B cell (primary cell): ENCODE measurements around the gene EML6. TPM values are rescaled to one million over a fixed set of nuclear protein-coding genes. Genes with fewer than 3 reads are reported as not detected.

Source experiments
- ATAC-seq: fragments of 200-7000 bp; cut with Tn5 transposase; one replicate; pipeline ENCODE4 v1.10.0; 2021; ENCODE audit warnings: low read depth, mild to moderate bottlenecking, moderate number of reproducible peaks, moderate library complexity
- CTCF ChIA-PET: fragments of 350-600 bp; sonication (Branson Sonifier 250); formaldehyde crosslinking; loops from one replicate; lab custom pipeline; 2021; ENCODE audit warnings: antibody characterized with exemption, inconsistent platforms; lab: Charles Lee
- POLR2A ChIA-PET: fragments of 350-600 bp; sonication (Branson Sonifier 250); formaldehyde crosslinking; loops from one replicate; lab custom pipeline; 2021; ENCODE audit warnings: antibody characterized with exemption; lab: Charles Lee
- DNase-seq: peaks from one replicate; pipeline ENCODE4 v3.0.0; 2013
- H2AFZ ChIP-seq: 2 replicates; pipeline ENCODE4 v1.6.1; 2012; ENCODE audit warnings: mild to moderate bottlenecking, low read depth, low read length; ENCODE audit not compliant: insufficient read depth, poor library complexity, severe bottlenecking
- H3K27ac ChIP-seq, 2 donors: 1 replicate in 1 of 2; 2 replicates in 1 of 2; pipeline ENCODE4 v1.5.1; 2012 to 2013; ENCODE audit warnings: low read length in 2 of 2, mild to moderate bottlenecking in 2 of 2, moderate library complexity in 1 of 2
- H3K27me3 ChIP-seq, 4 experiments: fragments of 200-600 bp in 1 of 4; sonication (generic) in 1 of 4; replicated peaks in 1 of 4; 1 replicate in 2 of 4; 2 replicates in 2 of 4; pipeline versions ENCODE4 v1.6.1 to v1.7.0; 2013 to 2016; ENCODE audit warnings: low read length in 3 of 4, mild to moderate bottlenecking in 2 of 4, mixed read lengths in 1 of 4, moderate library complexity in 1 of 4; ENCODE audit not compliant: insufficient read depth in 4 of 4, control insufficient read depth in 3 of 4; ENCODE audit errors: control extremely low read depth in 1 of 4
- H3K36me3 ChIP-seq, 2 experiments: replicated peaks in 1 of 2; 1 replicate in 1 of 2; 2 replicates in 1 of 2; pipeline versions ENCODE4 v1.6.1 to v1.7.1; 2013; ENCODE audit warnings: low read length in 1 of 2; ENCODE audit not compliant: insufficient read depth in 2 of 2, control insufficient read depth in 1 of 2; ENCODE audit errors: control extremely low read depth in 1 of 2, extremely low read depth in 1 of 2
- H3K4me1 ChIP-seq, 2 donors: fragments of 200-600 bp in 1 of 2; sonication (generic) in 1 of 2; 1 replicate in 1 of 2; 2 replicates in 1 of 2; pipeline versions ENCODE4 v1.5.1 to v1.6.1; 2013 to 2017; ENCODE audit warnings: low read length in 2 of 2; ENCODE audit not compliant: control insufficient read depth in 2 of 2, insufficient read depth in 2 of 2
- H3K4me2 ChIP-seq: replicated peaks from 2 replicates; pipeline ENCODE3; 2012; ENCODE audit warnings: mild to moderate bottlenecking, low read depth, low read length; ENCODE audit not compliant: poor library complexity, severe bottlenecking
- H3K4me3 ChIP-seq, 5 experiments: fragments of 200-600 bp in 1 of 5; sonication (generic) in 1 of 5; 1 replicate in 3 of 5; 2 replicates in 2 of 5; pipeline versions ENCODE4 v1.5.1 to v1.7.0; 2011 to 2016; ENCODE audit warnings: low read length in 4 of 5, mild to moderate bottlenecking in 4 of 5, low read depth in 2 of 5, control low read depth in 1 of 5, moderate library complexity in 1 of 5; ENCODE audit not compliant: insufficient read depth in 1 of 5; ENCODE audit errors: control extremely low read depth in 1 of 5, extremely low read depth in 1 of 5
- H3K79me2 ChIP-seq: fragments of 200-600 bp; sonication (generic); one replicate; pipeline ENCODE4 v1.6.0; 2016; ENCODE audit warnings: low read length; ENCODE audit not compliant: control insufficient read depth, insufficient read depth
- H3K9ac ChIP-seq: fragments of 200-600 bp; sonication (generic); 2 replicates; pipeline ENCODE4 v1.6.1; 2017; ENCODE audit warnings: mild to moderate bottlenecking, low read length, moderate library complexity
- H3K9me3 ChIP-seq, 3 donors: one replicate each; pipeline versions ENCODE4 v1.6.1 to v1.7.1; 2013; ENCODE audit warnings: low read length in 2 of 3; ENCODE audit not compliant: control insufficient read depth in 2 of 3, insufficient read depth in 1 of 3; ENCODE audit errors: control extremely low read depth in 1 of 3
- H4K20me1 ChIP-seq: 2 replicates; pipeline ENCODE4 v1.6.0; 2012; ENCODE audit warnings: mild to moderate bottlenecking, low read length; ENCODE audit not compliant: insufficient read depth, control insufficient read depth, poor library complexity, severe bottlenecking
- H3K27ac Mint-ChIP-seq: one replicate; pipeline ENCODE4 v1.8.0; 2021; ENCODE audit warnings: mixed read lengths
- H3K27me3 Mint-ChIP-seq: one replicate; pipeline ENCODE4 v1.8.0; 2021; ENCODE audit warnings: mixed read lengths
- H3K4me1 Mint-ChIP-seq: one replicate; pipeline ENCODE4 v1.8.0; 2021; ENCODE audit warnings: mixed read lengths
- H3K4me3 Mint-ChIP-seq: one replicate; pipeline ENCODE4 v1.8.0; 2021; ENCODE audit warnings: mixed read lengths
- H3K9me3 Mint-ChIP-seq: one replicate; pipeline ENCODE4 v1.8.0; 2022; ENCODE audit warnings: mixed read lengths; ENCODE audit not compliant: insufficient read depth
- EZH2 ChIP-seq: IDR thresholded peaks from 2 replicates; pipeline ENCODE4 v1.6.1; 2012; ENCODE audit warnings: borderline replicate concordance, low read depth, mild to moderate bottlenecking, moderate library complexity, low read length; ENCODE audit not compliant: insufficient read depth, poor library complexity, severe bottlenecking
- WGBS: methylation state at CpG from one replicate; pipeline ENCODE4 v1.1.5; 2013; ENCODE audit warnings: missing lambda C conversion rate; ENCODE audit not compliant: insufficient coverage; 5-methylcytosine and 5-hydroxymethylcytosine counted together
- intact Hi-C: fragments of 100-400 bp; cut with micrococcal nuclease; formaldehyde crosslinking; loops from one replicate; pipeline ENCODE4 v1.10.0; 2022
- polyA plus RNA-seq: library from polyadenylated mRNA; depleted of rRNA; stranded (reverse); fragments of >200 nt; gene quantifications from 2 replicates; pipeline ENCODE4 v1.2.3, GENCODE V29; 2012
- total RNA-seq, 2 donors: library from RNA; stranded (reverse); fragments of 120-200 nt in 1 of 2; gene quantifications; 1 replicate in 1 of 2; 2 replicates in 1 of 2; pipeline versions ENCODE4 v1.2.3 to v1.2.4, GENCODE V29; 2013 to 2022
- TF ChIP-seq, protein P1 (sequence below): fragments of 200-600 bp; IDR thresholded peaks from one replicate; pipeline ENCODE4 v1.8.0; 2022; ENCODE audit warnings: antibody characterized with exemption, mild to moderate bottlenecking

EML6 gene
- total and polyA plus RNA-seq, 2 donors (not counting 1 experiment from before 2014, with no cell fraction given): 42.5 to 53.7 TPM

DNA sequence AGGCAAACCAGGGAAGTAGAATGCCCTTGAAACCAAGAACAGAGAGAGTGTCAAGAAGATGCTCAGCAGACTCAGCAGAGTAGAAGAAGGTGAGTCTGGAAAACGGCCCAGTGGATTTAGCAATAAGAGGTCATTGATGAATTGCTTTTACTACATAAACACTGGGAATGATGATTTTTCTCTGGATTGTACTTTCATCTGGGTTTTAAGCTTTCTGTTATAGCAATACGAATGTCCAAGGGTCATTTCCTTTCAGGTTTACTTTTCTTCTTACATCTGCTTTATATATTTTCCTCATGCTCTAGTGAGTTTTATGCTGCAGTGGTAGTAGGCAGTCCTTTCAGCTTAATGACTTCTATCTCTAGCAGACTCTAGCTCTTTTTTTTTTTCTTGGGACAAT lies 16.9 kb downstream of the EML6 start:
- H3K4me2 ChIP-seq: no peak overlapping the region
- H3K4me1 ChIP-seq: no peaks in the 10 kb centered on the region
- H3K27ac Mint-ChIP-seq: no peak overlapping the region
- H3K4me3 Mint-ChIP-seq: no peak overlapping the region
- WGBS: no CpG with 5 or more reads among the region's 2 CpGs
- no peak for DNase-seq
- H4K20me1 ChIP-seq: no peaks in the 10 kb centered on the region
- H3K4me1 Mint-ChIP-seq: peaks cover 9% of the 10 kb centered on the region
- intact Hi-C loops: no loop called here
- no peak overlapping the region for H2AFZ ChIP-seq
- H3K27ac ChIP-seq: no peak overlapping the region
- ChIA-PET CTCF (interaction anchor here (0.7 to 2.0 kb wide), 3 partner anchors 17 to 98 kb away, joined by 4 to 6 read pairs (median 6); no protein-coding TSS in a partner anchor), POLR2A (no interaction called here)
- no peak for ATAC-seq
- H3K9me3 ChIP-seq: no peaks in the 10 kb centered on the region
- TF ChIP-seq, protein P1, sequence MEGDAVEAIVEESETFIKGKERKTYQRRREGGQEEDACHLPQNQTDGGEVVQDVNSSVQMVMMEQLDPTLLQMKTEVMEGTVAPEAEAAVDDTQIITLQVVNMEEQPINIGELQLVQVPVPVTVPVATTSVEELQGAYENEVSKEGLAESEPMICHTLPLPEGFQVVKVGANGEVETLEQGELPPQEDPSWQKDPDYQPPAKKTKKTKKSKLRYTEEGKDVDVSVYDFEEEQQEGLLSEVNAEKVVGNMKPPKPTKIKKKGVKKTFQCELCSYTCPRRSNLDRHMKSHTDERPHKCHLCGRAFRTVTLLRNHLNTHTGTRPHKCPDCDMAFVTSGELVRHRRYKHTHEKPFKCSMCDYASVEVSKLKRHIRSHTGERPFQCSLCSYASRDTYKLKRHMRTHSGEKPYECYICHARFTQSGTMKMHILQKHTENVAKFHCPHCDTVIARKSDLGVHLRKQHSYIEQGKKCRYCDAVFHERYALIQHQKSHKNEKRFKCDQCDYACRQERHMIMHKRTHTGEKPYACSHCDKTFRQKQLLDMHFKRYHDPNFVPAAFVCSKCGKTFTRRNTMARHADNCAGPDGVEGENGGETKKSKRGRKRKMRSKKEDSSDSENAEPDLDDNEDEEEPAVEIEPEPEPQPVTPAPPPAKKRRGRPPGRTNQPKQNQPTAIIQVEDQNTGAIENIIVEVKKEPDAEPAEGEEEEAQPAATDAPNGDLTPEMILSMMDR: no peak
- TF ChIP-seq EZH2: no peak
- H3K4me3 ChIP-seq: no peak overlapping the region
- H3K27me3 Mint-ChIP-seq: no peaks in the 10 kb centered on the region
- no peaks in the 10 kb centered on the region for H3K79me2 ChIP-seq
- H3K36me3 ChIP-seq: no peaks in the 10 kb centered on the region
- H3K9ac ChIP-seq: no peak overlapping the region
- H3K27me3 ChIP-seq: no peaks in the 10 kb centered on the region
- no peaks in the 10 kb centered on the region for H3K9me3 Mint-ChIP-seq

DNA sequence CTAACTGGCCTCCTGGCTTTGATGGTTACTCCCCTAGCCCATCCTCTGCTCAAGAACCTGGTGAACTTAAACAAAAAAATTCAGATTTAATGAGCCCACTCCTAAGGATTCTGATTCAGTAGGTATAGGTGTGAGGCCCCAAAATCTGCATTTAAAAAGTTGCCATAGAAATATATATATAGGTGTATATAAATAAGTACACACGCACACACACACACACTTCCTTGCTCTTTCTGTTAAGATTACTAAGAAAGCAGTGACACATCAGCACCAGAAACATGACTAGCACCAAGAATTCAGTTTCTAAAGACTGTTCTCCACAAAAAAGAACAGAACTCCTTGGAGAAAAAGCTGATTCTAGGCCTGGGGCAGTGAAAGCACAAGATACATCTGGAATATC lies 17.8 kb downstream of the EML6 start:
- H3K4me3 ChIP-seq: no peak overlapping the region
- ChIA-PET POLR2A (no interaction called here), CTCF (interaction anchor here (2.0 kb wide), 1 partner anchor 97 kb away, joined by 6 read pairs; no protein-coding TSS in a partner anchor)
- DNase-seq: no peak
- no peaks in the 10 kb centered on the region for H3K36me3 ChIP-seq
- H3K9ac ChIP-seq: no peak overlapping the region
- ATAC-seq: no peak
- H3K9me3 ChIP-seq: no peaks in the 10 kb centered on the region
- no peak overlapping the region for H3K27ac ChIP-seq
- H3K79me2 ChIP-seq: no peaks in the 10 kb centered on the region
- no CpG with 5 or more reads among the region's 1 CpG for WGBS
- no peaks in the 10 kb centered on the region for H3K9me3 Mint-ChIP-seq
- intact Hi-C loops: no loop called here
- H4K20me1 ChIP-seq: no peaks in the 10 kb centered on the region
- H3K27me3 Mint-ChIP-seq: no peaks in the 10 kb centered on the region
- H2AFZ ChIP-seq: no peak overlapping the region
- H3K27me3 ChIP-seq: no peaks in the 10 kb centered on the region
- H3K4me2 ChIP-seq: no peak overlapping the region
- no peak for TF ChIP-seq EZH2
- TF ChIP-seq, protein P1: no peak
- no peak overlapping the region for H3K27ac Mint-ChIP-seq
- no peaks in the 10 kb centered on the region for H3K4me1 ChIP-seq
- no peak overlapping the region for H3K4me3 Mint-ChIP-seq
- H3K4me1 Mint-ChIP-seq: peaks cover 9% of the 10 kb centered on the region
